CD4-positive, alpha-beta T cell treated with Interleukin-1 beta for 1 hour (primary cell): ENCODE measurements around the gene TSPAN13.
A peak's percentile ranks its signal among the peaks of the same experiment; 100 is the strongest.
"Not testable (repeated sequence)": the region's sequence is repeated elsewhere in the genome, so short reads cannot be mapped to it uniquely, and the experiment has no call there.

Experiments
- DNase-seq, 2 donors: peaks; one replicate each; pipeline ENCODE4 v3.0.0-alpha.2; 2020 to 2022

Gene TSPAN13

GRCh38 chr7:16741676-16742075 is 11.9 kb upstream of the TSPAN13 start:
- no peak for DNase-seq

DNA sequence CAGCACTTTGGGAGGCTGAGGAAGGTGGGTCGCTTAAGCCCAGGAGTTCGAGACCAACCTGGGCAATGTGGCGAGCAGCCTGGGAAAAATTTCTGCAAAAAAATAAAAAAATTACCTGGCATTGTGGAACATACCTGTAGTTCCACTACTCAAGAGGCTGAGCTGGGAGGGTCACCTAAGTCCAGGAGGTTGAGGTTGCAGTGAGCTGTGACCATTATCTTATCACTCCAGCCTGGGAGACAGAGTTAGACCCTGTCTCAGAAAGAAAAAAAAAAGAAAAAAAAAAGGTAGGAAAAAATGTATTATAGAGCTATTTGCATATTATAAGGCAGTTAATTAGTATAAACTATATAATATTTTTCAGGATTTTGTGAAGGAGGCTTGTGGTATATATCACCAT is 11.0 kb upstream of the TSPAN13 start:
- DNase-seq = no peak

GRCh38 chr7:16743236-16743635 is 10.3 kb upstream of the TSPAN13 start:
- DNase-seq = no peak

DNA sequence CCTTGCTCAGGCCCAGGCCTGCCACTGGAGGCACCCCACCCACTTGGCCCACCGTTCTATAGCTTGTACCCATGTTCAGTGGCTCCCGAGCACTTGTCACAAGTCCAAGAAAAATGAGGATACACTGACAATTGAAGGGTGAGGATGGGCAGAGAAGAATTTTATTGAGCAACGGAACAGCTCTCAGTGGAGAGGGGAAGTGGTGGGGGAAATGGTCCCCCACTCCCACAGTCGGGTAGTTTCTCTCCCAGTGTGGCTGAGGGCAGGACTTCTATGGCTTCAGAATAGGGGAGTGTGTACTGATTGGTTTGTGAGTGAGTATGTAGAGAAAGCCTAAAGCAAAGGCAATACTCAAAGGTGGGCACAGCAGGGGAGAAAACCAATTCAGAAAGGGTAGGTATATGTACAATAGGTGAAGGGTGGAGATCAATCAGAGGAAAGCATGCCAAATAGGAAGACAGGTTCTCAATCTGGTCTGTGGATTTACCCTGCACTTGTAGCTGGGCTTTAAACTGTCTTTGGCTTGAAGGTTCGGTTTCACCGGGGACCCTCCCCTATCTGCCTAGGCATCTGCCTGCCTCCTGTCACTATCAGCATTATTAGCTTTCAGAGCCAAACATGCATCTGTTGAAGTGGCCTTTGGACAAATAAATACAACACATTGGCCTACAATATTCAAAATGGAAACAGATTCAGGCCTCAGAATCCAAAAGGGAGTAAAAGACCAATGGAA is 8.9 kb upstream of the TSPAN13 start:
- DNase-seq = no peak

DNA sequence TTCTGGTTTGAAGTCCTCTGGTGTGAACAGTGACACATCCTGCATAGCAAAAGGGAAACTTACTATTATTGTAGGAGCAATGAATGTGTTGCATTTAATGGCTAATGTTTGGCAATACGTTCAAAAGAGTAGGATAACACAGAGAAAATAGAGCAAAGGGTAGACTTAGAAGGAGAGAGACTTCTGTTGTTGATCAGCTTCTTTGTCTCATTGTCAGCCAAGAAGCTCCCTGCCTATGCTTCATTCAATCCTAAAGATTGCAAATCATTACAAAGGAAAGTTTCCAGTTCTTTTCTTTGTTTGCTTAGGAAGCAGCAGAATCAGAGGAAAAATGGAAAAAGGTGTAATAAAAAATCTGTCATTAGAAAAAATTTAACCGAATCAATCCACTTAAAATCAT is 7.9 kb upstream of the TSPAN13 start:
- DNase-seq = no peak

GRCh38 chr7:16747102-16747501 is 6.5 kb upstream of the TSPAN13 start:
- no peak for DNase-seq

- DNase-seq = peak in 1 of 2 donors; percentile 1
Observed at GRCh38 chr7:16753932-16754855, 639 bp downstream of the TSPAN13 start.

DNA sequence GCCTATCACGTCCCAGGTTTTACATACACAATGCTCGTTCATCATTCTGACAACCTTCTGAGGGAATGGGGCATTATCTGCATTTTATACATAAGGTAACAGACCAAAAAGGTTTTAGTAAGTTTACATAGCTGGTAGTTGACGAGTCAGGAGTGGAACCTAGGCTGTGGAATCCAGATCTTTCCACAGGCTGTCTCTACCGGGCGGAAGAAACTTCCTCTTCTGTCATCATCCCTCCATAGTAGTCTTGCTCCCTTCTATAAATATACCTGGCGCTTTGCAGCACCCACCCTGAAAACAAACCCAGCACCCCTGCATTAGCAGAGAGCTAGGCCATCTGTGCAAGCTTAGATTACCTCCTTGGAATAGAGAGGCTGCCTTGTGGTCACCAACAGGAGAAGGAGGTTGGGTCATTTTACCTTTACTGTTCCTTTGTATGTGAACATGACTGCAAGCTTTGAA is 1.3 kb downstream of the TSPAN13 start:
- no peak for DNase-seq

- DNase-seq = no peak
Observed at GRCh38 chr7:16755397-16755796, 1.8 kb downstream of the TSPAN13 start.

DNA sequence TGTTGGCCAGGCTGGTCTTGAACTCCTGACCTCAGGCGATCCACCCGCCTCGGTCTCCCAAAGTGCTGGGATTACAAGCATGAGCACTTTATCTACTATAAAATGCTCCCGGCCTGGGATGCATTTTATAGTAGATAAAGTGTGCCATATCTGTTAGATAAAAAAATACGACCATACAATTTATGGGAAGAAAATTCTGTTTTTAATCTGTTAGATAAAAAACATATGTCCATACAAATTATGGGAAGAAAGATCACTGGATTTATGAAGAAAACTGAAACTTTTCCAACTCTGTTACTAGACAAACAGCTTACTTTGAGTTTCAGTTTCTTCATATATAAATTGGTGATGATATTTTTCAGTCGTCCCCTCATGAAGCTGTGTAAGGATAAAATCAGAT is 4.5 kb downstream of the TSPAN13 start:
- no peak for DNase-seq

- peak in 1 of 2 donors; percentile 19 for DNase-seq
Observed at GRCh38 chr7:16758631-16759611, 5.4 kb downstream of the TSPAN13 start.

- DNase-seq = no peak
Observed at GRCh38 chr7:16759840-16760239, 6.3 kb downstream of the TSPAN13 start.

DNA sequence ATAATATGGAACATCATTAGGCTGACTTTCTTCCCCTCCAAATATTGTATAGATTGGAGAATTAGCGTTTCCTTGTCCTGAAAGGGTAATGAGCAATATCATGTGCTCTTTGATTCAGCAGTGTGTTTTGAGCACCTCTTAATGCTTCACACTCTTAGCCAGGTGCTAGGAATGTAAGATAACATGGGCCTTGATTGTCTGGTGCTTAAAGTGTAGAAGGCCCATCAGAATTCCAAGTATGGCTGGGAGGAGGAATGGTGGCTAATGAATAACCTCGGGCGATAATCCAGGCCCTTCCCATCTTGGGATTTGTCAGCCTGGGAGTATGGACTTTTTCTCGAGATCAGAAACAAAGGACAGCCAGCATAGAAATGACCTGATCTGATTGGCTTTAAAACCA is 8.6 kb downstream of the TSPAN13 start:
- DNase-seq = no peak

- no peak for DNase-seq
Observed at GRCh38 chr7:16764942-16765341, 11.4 kb downstream of the TSPAN13 start.

DNA sequence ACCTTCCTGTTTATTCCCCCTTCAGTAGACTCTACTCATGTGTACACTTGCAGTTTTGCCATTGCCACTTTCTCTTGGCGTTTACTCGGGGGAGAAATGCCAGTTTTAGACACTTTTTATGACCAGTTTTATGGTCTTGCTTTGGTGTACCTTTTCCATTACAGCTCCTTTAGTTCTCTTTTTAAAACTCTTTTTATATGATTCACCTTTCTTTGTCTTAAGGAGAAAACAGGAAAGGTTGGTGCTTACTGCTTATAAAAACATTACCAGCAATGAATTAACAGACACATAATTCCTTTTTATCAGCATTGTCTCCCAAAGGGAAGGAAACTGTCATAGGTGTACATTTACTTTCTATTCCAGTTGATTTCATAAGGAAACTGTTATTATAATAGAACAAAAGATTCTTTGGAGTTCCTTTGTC is 11.9 kb downstream of the TSPAN13 start:
- DNase-seq = no peak

DNA sequence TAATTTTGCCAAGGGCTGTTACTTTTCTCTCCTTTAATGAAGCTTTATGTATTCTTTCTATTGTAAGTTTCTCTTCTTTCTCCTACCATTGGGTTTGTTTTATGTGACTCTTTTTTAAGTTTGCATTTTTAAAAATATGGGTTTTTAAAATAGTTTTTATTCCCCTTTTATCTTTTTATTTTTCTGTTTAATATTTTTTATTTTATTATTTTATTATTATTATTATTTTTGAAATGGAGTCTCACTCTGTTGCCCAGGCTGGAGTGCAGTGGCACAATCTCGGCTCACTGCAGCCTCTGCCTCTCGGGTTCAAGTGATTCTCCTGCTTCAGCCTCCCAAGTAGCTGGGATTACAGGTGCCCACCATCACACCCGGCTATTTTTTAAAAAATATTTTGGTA is 16.4 kb downstream of the TSPAN13 start:
- not testable (repeated sequence) for DNase-seq

DNA sequence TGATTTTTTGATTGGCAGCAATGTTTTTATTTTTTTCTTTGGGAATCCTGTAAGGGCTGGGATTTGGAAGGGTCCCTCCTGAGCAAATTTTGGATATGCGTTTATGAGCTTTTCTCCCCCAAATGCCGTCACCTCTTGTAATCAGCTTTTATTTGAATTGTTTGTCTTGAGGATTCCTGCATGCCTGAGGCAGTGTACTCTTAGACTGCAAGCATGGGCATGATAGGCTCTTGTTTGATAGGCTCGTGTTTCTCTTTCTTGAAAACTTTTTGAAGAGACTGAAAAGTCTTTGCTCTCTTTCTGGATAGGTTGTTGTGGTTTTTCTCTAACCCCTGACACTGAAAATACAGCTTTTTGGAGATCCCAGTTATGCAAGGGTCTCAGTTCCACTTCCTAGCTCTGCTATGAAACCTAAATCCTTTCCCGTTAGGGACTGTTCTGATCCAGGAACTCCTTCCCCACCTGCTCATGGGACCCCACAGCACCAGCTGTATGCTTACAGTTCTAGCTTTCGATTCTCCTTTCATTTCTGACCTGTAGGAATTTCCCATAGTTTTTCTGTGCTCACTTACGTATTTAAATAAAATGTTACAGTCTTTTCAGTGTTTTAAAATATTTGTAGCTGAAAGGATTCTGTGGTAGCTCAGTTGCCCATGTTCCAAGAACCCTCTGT is 17.2 kb downstream of the TSPAN13 start:
- DNase-seq = no peak

- DNase-seq = no peak
Observed at GRCh38 chr7:16773326-16773725, 19.8 kb downstream of the TSPAN13 start.

DNA sequence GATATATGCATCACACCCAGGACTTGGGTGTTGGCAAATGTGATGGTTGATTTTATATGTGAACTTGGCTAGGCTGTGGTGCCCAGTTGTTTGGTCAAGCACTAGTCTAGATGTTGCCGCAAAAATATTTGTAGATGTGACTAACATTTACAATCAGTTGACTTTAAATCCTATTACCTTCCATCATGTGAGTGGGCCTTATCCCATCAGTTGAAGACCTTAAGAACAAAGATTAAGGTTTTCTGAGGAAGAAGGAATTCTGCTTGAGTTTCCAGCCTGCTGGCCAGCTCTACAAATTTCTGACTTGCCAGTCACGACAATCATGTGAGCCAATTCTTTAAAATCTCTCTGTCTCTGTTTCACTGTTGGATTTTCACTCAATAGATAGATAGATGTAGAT is 20.3 kb downstream of the TSPAN13 start:
- no peak for DNase-seq

GRCh38 chr7:16774294-16774693 is 20.7 kb downstream of the TSPAN13 start:
- DNase-seq = no peak

- DNase-seq = no peak
Observed at GRCh38 chr7:16774986-16775385, 21.4 kb downstream of the TSPAN13 start.

DNA sequence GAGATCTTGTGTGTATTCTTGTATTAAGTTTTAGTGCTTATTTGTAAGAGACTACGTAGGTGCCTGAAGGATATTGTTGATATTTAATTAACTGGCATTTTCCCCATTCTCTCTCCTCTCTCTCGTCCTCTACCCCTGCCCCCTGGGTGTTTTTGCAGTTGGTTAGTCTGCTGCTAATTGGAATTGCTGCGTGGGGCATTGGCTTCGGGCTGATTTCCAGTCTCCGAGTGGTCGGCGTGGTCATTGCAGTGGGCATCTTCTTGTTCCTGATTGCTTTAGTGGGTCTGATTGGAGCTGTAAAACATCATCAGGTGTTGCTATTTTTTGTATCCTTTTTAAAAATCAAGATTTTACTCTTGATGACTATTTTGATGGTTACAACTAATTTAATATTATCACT is 22.5 kb downstream of the TSPAN13 start:
- no peak for DNase-seq
